GM21737 (cell line): ENCODE measurements around the gene STAT5B.
"Not testable (repeated sequence)": the region's sequence is repeated elsewhere in the genome, so short reads cannot be mapped to it uniquely, and the experiment has no call there.

Experiments
- ATAC-seq: cut with Tn5 transposase; IDR thresholded peaks from one replicate; pipeline ENCODE4 v1.9.1; 2021; ENCODE audit warnings: mild to moderate bottlenecking, moderate library complexity; ENCODE audit not compliant: unreplicated experiment

The STAT5B gene

DNA sequence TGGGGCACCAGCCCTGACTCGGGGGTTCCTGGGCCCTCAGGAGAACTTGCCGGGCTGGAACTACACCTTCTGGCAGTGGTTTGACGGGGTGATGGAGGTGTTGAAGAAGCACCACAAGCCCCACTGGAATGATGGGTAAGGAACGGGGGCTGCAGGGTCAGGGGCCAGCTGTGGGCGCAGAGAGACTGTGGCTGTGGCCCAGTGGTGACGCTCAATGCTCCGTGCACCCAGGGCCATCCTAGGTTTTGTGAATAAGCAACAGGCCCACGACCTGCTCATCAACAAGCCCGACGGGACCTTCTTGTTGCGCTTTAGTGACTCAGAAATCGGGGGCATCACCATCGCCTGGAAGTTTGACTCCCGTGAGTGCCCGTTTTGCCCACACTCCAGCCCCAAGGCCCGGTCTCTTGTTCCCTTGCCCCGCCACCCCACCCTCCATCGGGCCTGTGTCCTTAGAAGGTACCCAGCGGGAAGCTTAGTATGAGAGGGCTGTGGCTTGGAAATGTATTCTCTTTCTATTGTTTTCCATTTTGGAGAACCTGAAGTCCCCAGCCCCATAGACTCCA lies 31.3 kb upstream of the STAT5B start:
- no peak for ATAC-seq

DNA sequence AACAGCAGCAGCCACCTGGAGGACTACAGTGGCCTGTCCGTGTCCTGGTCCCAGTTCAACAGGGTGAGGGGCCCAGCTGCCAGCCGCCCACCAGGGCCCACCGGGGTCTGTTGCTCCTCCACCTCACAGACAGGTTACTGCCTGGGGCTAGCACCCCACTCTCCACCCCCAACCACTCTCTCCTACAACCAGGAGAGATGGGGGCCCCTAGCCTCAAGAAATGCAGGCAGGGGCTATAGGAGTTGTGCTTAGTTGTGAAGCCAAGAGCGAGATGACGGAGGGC lies 30.1 kb upstream of the STAT5B start:
- no peak for ATAC-seq

DNA sequence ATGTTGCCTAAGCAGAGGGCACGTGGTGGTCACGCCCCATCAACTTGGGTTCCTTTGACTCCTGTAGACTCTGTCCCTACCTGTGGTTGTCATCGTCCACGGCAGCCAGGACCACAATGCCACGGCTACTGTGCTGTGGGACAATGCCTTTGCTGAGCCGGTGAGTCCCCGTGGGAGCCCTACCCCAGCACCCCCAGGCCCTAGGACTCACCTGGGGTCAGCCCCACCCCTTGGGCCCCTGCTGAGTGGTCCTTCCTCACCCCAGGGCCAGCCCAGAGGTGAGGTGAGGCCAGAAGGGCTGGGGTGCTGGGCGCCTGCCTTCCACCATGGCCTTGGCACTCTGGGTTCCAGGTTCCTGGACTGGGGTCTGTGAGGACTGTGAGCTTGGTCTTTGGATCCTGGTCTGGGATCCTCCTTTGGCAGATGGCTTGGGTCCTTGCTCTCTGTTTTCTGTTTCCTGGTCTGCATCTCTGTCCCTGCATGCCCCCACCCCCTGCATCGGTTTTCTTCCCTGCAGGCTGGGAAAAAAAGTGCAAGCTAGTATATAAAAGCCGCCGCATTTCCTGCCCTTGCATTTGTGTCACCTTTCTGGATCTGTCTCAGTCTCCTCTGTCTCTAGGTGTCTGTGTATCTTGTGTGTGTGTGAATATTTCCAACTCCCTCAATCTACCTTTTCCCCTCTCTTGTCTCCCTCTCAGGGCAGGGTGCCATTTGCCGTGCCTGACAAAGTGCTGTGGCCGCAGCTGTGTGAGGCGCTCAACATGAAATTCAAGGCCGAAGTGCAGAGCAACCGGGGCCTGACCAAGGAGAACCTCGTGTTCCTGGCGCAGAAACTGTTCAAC lies 29.6 kb upstream of the STAT5B start:
- no peak for ATAC-seq

- not testable (repeated sequence) for ATAC-seq
These were observed 28.8 kb upstream of the STAT5B start for GRCh38 chr17:42305031-42305330.

GRCh38 chr17:42304187-42305030 lies 28.2 kb upstream of the STAT5B start:
- no peak for ATAC-seq

DNA sequence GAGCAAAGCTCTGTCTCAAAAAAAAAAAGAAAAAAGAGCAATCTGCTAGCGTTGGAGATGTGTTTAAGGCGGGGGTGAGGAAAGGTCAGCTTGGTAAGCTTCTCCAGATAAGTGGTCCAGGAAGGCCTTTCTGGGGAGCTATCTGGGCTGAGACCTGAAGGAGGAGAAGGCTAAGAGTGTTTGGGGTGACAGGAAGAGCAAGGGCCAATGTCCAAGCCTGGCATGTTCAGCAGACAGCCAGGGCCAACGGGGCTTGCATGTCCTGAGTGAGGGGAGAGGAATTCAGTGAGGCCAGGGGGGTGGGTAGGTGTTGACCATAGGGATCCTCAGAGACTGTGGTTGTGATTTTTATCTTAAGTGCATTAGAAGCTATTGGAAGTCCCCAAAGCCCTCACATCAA lies 27.5 kb upstream of the STAT5B start:
- no peak for ATAC-seq

DNA sequence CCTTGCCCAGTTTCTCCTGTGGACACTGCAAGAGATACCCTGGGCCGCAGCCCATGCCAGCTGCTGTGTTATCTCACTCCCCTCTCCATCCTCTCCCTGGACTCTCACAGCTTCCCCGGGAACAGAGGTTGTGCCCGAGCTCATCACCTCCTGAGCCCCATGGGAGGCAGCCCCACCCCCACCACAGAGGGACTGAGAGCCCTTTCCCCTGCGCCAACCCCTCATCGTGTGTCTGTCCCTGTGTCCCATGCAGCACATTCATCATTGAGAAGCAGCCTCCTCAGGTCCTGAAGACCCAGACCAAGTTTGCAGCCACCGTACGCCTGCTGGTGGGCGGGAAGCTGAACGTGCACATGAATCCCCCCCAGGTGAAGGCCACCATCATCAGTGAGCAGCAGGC lies 24.8 kb upstream of the STAT5B start:
- ATAC-seq = no peak

DNA sequence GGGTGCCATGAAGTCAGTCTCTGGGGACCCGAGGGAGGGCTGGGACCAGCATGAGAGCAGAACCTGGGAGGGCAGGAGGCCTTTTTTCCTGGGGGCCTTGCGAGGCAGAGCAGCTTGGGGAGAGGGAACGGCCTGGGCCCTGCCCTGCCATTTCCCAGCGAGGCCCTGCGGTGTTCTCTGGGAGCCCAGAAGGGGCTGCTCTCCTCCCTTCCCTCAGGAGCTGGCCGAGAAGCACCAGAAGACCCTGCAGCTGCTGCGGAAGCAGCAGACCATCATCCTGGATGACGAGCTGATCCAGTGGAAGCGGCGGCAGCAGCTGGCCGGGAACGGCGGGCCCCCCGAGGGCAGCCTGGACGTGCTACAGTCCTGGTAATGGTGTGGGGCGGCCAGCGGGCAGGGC lies 23.7 kb upstream of the STAT5B start:
- not testable (repeated sequence) for ATAC-seq

DNA sequence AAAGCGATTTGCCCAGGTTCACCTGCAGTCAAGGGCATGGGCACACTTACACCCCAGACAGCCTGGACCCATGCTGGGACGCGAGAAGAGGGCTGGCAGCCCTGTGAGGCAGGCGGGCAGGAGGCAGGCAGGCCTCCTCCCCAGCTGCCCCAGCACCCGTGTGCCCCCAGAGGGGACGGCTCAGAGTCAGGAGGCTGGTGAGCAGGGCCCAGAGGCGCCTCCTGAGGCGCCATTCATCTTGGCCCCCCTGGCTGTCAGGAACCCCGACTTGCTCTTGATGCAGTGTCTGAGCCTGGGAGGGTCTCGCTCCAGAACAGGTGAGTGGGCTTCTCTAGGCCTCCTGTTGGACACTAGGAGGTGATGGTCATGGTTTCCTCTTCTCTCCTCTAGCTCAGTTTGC lies 23.2 kb upstream of the STAT5B start:
- ATAC-seq = not testable (repeated sequence)

GRCh38 chr17:42297775-42298174 lies 21.6 kb upstream of the STAT5B start:
- not testable (repeated sequence) for ATAC-seq

DNA sequence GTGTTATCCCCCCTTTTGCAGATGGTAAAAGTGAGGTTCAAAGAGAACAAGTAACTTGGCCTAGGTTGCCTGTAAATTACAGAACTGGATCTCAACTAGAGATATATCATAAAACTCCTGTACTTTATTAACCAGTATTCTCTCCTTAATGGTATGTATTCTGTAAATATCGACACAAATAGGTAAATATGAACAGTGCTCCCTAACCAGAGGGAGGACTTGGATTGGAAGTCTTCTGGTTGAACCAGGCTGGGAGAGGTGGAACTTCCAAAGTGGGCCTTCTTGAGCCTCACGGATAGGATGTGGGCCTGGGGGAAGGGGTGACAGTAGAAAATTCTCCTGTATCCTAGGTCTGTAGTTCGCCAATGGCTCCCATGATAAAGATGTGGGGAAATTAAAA lies 19.8 kb upstream of the STAT5B start:
- no peak for ATAC-seq

DNA sequence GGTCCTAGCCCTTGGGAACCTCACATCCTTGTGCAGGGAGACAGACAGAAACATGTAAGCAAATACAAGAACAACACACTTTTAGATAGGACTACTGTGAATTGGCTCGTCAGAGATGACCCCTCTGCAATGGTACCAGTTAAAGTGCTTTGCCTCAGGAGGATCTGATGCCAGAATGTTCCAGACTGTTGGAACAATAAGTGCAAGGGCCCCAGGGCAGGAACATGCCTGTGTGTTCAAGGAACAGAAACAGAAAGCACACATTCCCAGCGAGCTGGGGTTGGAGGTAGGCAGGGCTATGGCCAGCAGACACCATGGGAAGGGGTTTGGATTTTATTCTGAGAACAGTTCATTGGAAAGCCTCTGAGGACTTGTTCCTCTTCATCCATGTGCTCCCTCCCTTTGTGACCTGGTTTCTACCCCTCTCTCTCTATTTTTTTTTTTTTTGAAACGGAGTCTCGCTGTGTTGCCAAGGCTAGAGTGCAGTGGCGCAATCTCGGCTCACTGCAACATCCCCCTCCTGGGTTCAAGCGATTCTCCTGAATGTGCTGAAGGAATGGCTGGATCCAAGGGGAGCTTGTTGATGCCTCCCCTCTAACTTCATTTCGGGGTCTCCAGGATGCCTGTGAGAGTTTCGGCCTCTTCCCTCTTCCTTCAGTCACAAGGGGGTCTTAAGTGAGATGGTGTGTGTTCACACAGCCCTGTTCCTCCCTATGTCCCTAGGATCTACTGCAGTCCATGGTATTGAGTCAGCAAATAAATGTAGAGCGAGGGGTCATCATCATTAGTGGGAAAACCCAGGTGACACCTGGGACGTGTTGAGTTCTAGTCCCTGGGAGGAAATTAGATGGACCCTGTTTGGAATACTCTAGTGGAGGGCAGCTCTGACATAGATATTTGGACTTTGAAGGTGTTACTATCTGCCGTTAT lies 18.5 kb upstream of the STAT5B start:
- no peak for ATAC-seq

DNA sequence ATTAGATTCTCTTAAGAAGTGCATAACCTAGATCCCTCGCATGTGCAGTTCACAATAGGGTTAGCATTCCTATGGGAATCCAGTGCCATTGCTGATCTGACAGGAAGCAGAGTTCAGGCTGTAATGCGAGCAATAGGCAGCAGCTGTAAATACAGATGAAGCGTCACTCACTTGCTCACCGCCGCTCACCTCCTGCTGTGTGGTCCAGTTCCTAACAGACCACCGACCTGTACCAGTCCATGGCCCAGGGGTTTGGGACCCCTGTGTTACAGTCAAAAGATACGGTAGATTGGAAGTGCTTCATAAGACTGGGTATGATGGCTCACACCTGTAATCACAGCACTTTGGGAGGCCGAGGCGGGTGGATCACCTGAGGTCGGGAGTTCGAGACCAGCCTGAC lies 14.9 kb upstream of the STAT5B start:
- ATAC-seq = no peak

DNA sequence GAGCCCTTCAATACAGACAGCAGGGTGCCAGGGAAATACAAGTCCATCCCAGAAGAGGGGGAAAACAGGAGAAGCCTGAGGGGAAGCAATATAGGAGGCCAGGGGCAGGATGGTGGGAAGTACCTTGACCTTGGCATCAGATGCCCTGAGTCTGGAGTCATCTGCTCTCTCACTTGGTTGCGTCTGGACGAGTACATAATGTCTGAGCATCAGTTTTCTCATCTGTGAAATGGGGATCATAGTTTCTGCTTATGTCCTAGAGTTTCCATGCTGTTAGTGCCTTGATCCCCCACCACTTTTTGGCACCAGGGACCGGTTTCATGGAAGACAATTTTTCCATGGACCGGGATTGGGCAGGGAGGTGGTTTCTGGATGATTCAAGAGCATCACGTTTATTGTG lies 14.4 kb upstream of the STAT5B start:
- no peak for ATAC-seq

GRCh38 chr17:42289611-42290181 lies 13.5 kb upstream of the STAT5B start:
- ATAC-seq = no peak

DNA sequence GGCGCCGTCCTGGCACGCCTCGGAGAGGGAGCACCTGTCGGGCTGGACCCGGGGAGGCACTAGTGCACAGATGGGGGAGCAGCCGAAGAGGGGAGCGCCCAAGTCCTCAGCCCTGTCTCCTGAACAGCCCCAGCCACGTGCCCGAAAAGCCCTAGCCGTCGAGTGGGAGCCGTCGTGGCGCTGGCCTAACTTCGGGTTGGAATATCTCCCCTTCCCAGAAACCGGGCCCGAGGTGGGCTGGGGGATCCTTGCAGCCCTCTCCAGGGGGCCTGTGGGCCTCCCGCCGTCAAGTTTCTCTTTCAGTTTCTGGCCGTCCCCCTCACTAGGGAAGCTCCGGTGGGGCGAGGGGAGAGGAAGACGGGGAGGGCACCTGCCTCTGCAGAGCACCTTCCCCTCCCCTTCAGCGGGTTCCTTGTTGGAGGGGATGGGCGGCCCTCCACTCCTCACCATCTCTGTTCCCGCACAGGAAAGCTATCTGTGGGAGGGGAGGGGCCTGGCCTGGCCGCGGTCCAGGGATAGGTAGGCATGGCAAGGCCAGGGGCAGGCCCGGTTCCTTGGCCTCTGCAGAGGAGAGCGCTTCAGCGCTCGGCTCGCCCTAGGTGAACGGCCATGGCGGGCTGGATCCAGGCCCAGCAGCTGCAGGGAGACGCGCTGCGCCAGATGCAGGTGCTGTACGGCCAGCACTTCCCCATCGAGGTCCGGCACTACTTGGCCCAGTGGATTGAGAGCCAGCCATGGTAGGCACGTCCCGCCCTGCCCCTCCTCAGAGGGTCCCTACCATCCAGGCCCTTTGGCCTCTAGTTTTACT lies 12.8 kb upstream of the STAT5B start:
- no peak for ATAC-seq

DNA sequence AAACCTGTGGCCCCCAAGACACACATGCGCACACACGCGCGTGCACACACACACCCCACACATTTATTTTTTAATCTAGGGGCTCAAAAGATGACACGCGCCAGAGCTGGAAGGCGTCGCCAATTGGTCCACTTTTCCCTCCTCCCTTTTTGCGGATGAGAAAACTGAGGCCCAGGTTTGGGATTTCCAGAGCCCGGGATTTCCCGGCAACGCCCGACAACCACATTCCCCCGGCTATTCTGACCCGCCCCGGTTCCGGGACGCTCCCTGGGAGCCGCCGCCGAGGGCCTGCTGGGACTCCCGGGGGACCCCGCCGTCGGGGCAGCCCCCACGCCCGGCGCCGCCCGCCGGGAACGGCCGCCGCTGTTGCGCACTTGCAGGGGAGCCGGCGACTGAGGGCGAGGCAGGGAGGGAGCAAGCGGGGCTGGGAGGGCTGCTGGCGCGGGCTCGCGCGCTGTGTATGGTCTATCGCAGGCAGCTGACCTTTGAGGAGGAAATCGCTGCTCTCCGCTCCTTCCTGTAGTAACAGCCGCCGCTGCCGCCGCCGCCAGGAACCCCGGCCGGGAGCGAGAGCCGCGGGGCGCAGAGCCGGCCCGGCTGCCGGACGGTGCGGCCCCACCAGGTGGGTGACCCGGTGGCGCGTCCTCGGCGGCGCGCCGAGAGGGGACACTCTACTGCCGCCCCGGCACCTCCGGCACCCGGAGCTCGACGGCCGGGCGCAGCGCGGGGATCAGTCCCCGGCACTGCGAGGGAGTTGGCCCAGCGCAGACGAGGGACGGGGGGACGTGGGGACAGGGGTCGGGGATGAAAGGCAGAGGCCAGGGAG lies 12.0 kb upstream of the STAT5B start, which contains the start of gene STAT5A:
STAT5A (plus strand) TSS at position 522 of the 826 bp plus-strand sequence. CDS start 914 bp downstream, outside the sequence.
- no peak for ATAC-seq

DNA sequence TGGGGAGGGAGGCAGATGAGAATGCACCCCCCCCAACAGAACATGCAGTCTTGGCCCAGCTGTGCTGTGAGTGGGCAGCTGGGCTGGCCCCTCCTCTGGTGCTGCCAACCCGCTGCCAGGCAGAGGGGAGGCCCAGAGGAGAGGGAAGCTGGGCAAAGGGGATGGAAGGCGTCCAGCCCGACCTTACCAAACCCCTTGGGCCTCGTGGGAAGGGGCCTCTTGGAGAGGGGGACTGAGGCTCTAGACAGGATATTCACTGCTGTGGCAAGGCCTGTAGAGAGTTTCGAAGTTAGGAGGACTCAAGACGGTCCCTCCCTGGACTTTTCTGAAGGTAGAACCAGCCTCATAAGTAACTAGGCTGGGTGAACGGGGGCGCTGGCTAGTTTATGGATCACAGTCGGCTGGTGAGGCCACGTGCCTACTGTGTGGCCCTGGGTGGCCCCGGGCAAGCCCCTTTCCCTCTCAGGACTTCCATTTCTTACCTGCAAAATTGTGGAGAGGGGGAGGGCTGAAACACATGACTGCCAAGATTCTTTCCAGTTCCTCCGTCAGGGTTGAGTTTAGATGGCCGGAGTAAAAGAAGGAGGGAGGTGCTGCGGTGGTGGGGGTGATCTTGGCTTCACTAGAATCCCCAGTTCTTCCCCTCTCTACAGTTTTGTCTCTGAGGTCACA lies 11.2 kb upstream of the STAT5B start:
- ATAC-seq = no peak
